Fibroblast of skin of back (primary cell): Measurements from ENCODE around the gene MPPED1. TPM values are rescaled to one million over a fixed set of nuclear protein-coding genes. Genes with fewer than 3 reads are reported as not detected.

Experiments
- DNase-seq: peaks from one replicate; pipeline ENCODE4 v3.0.0-alpha.2; 2013
- polyA plus RNA-seq, 2 experiments: library from polyadenylated mRNA; unstranded; fragments of 120-200 nt; gene quantifications; one replicate each; pipeline ENCODE4 v1.2.1, GENCODE V29; 2013; ENCODE audit not compliant: insufficient read length in 2 of 2

The MPPED1 gene
- polyA plus RNA-seq (2013, experiment 1 of 2; ENCODE audit: insufficient read length): not detected
- 0.08 TPM for polyA plus RNA-seq (2013, experiment 2 of 2; ENCODE audit: insufficient read length)

DNA sequence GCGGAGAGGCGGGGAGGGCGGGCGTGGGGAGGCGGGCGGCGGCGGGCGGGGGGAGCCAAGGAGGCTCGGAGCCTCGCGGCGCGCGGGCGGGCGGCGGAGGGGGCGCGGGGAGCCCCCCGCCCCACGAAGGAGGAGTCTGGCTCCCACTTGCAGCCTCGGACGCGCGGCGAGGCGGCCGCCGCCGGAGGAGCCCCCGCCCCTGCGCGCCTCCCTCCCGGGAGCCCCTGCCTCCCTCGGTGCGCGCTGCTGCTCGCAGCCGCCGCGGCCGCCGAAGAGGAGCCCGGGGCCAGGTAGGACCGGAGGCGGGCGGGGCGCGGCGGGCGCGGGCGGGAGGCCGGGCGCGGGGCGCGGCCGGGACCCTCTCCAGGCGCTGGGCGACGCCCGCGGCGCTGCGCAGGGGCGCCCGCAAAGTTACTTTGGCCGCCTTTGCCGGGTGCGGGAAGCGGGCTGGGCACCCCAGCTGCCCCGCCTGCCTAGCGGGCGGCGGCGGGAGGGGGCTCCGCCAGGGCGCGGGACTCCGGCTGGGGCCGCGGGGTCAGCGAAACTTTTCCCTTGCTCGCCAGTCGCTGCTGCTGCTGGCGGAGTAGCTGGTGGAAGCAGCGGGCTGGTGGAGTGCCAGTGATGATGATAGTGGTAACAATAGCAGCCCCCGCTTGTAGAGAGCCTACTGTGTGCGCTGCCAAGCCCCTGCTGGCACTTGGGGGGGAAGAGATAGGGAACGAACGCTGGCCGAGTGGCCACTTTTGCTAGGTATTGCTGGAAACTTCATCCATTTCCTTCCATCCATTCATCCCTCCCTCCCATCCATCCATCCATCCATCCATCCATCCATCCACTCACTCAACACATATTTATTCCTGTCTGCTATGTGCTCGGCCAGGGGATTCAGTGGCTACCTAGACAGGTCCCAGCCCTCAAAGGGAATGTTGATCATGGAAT is at the start of gene MPPED1:
Gene MPPED1, plus strand, starts transcription at position 146 of the 939 bp plus-strand sequence. CDS start 12,972 bp downstream, outside the sequence.
- no peak for DNase-seq

DNA sequence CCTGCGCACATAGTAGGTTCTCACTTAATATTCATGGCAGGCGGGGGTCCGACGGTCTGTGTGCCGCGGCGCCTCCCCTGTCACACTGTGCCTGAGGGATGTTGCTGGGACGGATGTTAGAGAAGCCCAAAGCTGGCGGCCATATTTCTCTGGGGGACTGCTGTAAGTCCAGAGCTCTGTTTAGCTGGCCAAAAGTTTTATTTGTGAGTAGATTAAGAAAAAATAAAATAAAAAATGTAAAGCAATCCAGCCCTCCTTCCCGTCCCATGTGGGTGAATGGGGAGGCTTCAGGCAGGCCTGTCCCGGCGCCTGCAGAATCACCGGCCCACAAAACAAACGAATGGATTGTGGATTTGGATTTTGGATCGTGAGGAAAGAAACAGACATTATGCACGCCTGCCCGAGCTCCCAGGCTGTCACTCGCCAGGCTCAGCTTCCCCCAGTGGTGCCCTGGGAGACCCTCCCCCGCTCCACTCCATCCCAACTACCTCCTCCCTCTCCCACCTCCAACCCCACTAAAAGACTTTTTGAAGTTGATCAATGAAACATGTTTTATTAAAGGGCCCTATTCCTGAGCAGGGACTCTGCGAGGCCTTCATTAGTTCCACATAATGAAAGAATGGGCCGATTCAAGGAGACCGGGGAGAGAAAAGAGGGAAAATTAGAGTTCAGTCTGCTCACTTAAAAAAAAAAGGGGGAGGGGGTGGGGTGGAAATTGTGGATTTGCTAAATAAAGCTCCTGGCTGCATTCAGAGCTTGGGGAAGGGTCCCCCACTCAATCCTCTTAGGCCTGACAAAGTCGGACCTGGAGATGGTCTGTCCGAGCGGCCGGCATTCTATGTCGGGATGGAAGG is 48.3 kb upstream of the MPPED1 start:
- no peak for DNase-seq

DNA sequence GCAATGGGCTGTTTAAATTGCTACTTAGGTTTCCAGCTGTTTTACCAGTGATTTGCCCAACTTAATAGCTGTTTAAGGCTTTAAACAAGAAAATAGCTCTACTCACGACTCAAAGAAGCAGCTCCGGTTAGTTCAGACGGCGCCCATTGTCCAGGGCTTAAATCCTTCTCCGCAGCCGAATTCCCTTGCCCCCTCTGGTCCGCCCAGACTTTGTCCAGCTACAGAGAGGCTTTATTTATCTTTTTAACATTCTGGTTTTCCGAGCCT is 47.7 kb upstream of the MPPED1 start:
- DNase-seq: no peak

DNA sequence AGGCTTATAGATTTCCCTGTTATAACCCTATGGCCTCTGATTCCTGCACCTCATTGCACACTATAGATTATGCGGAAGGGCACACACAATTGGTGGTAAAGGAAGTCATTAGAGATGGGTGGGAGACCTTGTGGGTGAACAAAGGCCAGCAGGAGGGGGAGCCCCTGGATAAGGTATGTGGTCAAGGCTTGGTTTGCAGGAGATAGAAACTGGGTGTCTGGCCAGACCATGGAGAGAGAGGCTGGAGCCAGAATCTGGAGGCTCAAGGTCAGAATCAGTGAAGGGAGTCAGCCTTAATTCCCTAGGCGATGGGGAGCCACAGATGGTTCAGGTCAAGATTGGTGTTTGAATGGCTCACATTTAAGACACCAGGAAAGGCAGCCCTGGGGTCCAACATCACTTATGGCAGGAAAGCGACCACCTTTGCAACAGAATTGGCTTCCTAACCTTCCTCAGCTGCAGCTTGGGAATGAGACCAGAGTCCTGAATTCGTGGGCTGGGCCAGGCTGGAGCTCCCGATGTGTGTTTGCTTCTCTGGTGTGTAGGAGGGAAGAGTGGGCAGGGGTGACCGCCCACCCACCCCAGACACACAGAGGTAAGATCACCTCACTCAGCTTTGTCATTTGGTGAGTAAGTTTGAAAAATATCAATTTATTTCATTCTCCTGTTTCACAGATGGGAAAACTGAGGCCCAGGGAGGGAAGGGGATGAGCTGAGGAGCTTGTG is 45.9 kb upstream of the MPPED1 start:
- DNase-seq: no peak

GRCh38 chr22:43370036-43370435 is 41.8 kb upstream of the MPPED1 start:
- no peak for DNase-seq

DNA sequence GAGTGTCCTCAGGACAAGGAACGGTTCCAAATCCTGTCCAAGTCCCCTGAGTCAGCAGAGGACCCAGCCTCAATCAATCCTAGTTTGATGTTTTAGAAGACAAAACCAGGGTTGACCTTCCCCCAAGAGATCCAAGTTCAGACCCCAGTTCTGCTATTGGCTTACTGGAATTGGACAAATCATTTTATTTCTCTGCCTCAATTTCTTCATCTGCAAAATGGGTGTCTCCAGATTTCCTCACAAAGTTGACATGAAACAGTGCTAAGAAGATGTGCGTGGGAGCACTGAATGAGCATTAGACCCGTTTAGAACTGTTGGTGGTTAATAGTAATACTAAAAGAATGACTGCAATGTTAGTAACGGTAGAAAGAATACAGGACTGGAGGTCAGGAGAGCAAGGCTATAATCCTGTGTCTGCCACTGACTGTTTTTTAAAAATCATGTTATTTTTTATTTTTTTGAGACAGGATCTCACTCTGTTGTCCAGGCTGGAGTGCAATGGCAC is 35.8 kb upstream of the MPPED1 start:
- DNase-seq: peak; percentile 25

- no peak for DNase-seq
Measured at GRCh38 chr22:43376765-43377547, 34.9 kb upstream of the MPPED1 start.

DNA sequence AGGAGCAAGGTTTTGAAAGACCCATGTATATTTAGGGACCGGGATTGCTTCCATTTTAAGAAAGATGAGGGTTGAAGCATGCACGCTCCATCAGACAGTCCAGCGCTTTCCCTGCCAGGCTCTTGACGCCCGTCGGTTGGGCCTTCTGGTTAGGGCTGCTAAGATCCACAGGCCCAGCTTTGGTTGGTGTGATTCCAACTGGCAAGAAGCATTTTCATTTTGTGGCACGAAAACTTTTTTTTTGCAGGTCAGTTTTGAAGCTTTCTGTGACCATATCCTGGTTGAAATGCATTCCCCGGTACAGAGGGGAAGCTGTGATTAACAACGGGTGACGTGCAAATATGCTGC is 34.3 kb upstream of the MPPED1 start:
- no peak for DNase-seq

- no peak for DNase-seq
Measured at GRCh38 chr22:43377896-43378704, 33.7 kb upstream of the MPPED1 start.

DNA sequence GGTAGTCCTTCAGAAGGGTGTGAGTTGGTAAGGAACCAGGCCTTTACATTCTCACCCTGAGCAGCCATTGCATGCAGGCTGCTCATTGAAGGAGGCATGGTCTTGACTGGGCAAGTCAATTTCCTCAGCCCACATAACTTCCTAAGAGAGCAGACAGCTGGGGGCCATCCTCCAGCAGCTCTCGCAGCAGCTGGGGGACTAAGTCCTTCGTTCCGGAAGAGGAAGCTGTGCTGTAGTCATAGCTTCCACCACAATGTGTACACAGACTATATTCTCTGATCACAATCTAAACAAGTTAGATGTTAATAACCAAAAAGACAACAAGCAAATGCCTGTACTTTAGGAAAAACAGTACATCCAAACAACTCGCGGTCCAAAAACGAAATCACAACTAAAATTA is 30.1 kb upstream of the MPPED1 start:
- no peak for DNase-seq

- no peak for DNase-seq
Measured at GRCh38 chr22:43384863-43385262, 27.0 kb upstream of the MPPED1 start.

- peak; percentile 61 for DNase-seq
Measured at GRCh38 chr22:43385770-43386641, 25.8 kb upstream of the MPPED1 start.

DNA sequence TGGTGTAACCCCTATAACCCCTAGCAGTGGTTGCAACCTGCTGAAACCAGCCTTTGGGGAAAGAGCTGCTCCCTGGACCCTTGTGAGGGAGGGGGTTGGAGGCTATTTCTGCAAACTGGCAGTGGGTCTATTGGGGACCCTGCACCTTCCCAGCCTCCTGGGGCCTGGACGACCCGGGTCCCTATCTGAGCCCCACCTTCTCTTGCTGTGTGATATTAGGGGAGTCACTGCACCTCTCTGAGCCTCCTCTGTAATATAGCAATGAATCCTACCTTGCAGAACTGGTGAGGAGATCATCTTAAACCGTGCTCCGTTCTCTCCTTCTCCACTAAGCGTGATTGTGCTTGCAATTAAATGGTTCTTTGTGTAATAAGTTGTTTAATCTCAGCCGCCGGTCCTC is 24.0 kb upstream of the MPPED1 start:
- DNase-seq: no peak

DNA sequence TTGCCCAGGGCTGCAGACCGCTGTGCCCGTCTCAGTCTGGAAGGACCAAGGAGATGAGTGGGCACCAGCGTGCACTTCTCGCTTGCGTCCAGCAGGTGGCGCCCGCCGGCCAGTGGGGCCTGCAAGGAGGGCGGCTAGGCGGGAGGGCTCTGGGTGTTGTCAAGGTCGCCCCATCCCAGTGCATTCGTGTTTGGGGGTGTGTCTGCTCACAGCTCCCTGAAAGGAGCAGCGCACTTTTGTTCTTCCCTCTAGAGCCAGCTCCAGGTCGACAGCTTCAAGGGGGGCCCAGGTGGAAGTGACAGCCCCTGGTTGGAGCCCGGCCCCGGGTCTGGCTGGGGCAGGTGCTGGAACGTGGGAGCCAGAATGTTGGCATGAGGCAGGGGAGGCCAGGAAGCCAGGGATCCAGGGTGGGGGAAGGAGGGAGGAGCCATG is 23.4 kb upstream of the MPPED1 start:
- peak; percentile 43 for DNase-seq

DNA sequence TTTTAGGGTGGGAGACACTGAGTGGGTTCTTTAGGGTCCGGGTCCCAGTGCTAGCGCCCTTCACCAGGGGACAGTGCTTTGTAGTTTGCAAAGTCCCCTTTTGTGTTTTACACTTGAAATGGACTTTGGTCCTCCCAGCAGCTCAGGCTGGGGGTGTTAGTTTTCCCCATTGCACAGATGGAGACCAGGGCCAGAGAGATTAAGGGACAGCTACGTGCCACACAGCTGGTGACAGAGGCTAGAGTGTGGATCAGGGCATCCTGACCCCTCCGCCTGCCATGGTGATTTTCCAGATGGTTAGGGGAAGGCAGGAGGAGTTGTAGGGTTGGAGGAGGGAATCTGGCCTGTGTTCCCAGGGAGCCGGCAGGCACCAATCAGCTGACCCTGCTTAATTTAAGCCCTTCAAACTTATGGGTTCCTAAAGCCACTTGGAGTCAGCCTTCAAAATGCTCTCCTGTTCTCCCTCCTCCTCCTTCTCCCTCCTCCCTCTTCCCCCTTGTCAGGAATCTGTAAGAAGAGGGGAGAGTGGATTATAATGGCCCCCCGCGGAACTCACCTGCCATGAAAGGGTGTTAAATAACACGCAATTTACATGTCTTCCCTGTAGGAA is 22.5 kb upstream of the MPPED1 start:
- DNase-seq: no peak

DNA sequence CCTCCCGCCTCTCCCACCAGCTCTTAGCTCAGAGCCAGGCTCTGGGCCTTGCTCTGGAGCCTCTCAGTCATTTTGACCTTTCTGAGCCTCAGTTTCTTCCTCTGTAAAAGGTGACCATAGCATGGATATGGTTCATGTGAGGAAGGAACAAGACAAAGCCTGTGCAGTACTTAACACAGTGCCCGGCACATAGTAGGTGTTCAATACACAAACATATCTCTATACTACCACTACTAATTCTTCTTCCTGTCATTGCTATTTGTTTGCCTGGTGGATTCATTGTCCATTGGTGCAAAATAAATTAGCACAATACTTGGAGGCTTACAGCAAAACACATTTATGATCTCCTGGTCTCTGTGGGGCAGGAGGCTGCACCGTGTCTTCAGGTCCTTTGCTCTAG is 21.6 kb upstream of the MPPED1 start:
- DNase-seq: no peak

- no peak for DNase-seq
Measured at GRCh38 chr22:43390872-43391271, 20.9 kb upstream of the MPPED1 start.

DNA sequence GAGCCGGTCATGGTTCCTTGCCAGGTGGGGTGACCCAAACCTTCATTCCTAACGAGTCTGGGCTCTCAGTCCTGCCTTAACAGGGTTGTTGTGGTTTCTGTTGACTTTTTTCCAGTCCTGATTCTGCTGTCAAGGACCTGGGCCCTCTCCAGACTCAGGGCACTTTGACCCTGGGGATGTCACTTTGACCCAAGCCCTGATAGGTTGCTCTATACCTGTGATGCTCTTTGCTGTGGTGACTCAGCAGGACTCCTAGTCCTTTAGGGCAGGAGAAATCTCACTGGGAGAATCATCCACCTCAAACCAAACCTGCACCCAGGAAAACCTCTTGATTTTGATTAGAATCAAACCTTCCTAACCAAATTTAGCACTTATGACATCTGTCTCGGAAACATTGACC is 20.5 kb upstream of the MPPED1 start:
- DNase-seq: no peak

DNA sequence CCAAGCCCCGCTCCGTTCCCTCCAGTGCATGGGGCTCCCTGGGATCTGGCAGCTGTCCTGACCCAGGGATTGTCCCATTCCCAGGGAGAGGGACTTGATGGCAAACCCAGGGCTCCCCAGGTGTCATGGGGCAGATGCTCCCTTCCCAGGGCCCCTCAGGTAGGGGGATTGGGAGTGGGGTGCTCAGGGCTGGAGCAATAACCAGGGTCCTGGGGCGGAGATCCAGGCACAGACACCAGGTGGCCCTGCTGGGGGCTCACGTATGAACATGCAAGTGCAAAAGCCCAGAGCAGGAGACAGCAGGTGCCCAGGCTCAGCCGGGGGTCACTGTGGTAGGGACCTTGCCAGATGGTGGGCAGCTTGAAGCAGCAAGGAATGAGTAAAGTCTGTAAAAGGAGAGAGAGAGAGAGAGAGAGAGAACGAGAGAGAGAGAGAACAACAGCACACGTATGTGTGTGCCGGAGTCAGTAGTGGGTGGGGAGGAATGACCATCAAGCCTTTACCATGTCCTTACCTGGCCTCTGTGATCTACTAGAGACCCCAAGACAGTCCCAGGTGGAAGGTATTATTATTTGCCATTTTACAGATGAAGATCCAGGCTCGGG is 19.3 kb upstream of the MPPED1 start:
- no peak for DNase-seq
